HepG2 (cell line): Measurements from ENCODE around the gene CNIH4. TPM values are rescaled to one million over a fixed set of nuclear protein-coding genes. Genes with fewer than 3 reads are reported as not detected.

Experiments
- ATF1 ChIP-seq: IDR thresholded peaks from 2 replicates; pipeline ENCODE4 v1.6.1; 2016; ENCODE audit warnings: mild to moderate bottlenecking, control low read depth
- CREB1 ChIP-seq, 2 experiments: fragments of 450-650 bp in 1 of 2; IDR thresholded peaks; 2 replicates each; pipeline ENCODE4 v1.6.1; 2016 to 2017; ENCODE audit warnings: control low read depth in 1 of 2, mild to moderate bottlenecking in 1 of 2, missing compliant biosample characterization in 1 of 2, missing genetic modification characterization in 1 of 2
- CREM ChIP-seq, 2 experiments: sonication (generic) in 1 of 2; formaldehyde crosslinking in 1 of 2; IDR thresholded peaks; 2 replicates each; pipeline versions ENCODE4 v1.4.0 to v1.6.1; 2016 to 2020; ENCODE audit warnings: antibody characterized with exemption in 1 of 2, mild to moderate bottlenecking in 1 of 2, missing genetic modification reagents in 1 of 2
- DMAP1 ChIP-seq: IDR thresholded peaks from 2 replicates; pipeline ENCODE4 v1.6.1; 2016
- E2F1 ChIP-seq: sonication (generic); formaldehyde crosslinking; IDR thresholded peaks from 2 replicates; pipeline ENCODE4 v1.5.0; 2020; ENCODE audit warnings: missing genetic modification reagents
- GABPB1 ChIP-seq: IDR thresholded peaks from 2 replicates; pipeline ENCODE4 v1.6.1; 2016; ENCODE audit warnings: mild to moderate bottlenecking, missing genetic modification reagents, moderate library complexity, missing compliant biosample characterization
- GMEB2 ChIP-seq: IDR thresholded peaks from 2 replicates; pipeline ENCODE4 v1.6.1; 2016; ENCODE audit warnings: missing biosample characterization, missing genetic modification reagents, low read depth
- IRF2 ChIP-seq: IDR thresholded peaks from 2 replicates; pipeline ENCODE4 v1.6.1; 2018; ENCODE audit warnings: missing genetic modification reagents, missing compliant biosample characterization
- MXD4 ChIP-seq: IDR thresholded peaks from 2 replicates; pipeline ENCODE4 v1.6.1; 2016; ENCODE audit warnings: mild to moderate bottlenecking, missing biosample characterization, missing genetic modification reagents
- PRDM15 ChIP-seq: sonication (generic); formaldehyde crosslinking; IDR thresholded peaks from 2 replicates; pipeline ENCODE4 v1.4.0; 2020; ENCODE audit warnings: missing genetic modification reagents
- TCF7 ChIP-seq: sonication (generic); IDR thresholded peaks from 2 replicates; pipeline ENCODE4 v1.6.1; 2016; ENCODE audit warnings: antibody characterized with exemption, low read depth
- TEAD3 ChIP-seq: optimal IDR thresholded peaks from 2 replicates; pipeline ENCODE3; 2016; ENCODE audit warnings: borderline replicate concordance
- ZBTB49 ChIP-seq: sonication (generic); formaldehyde crosslinking; IDR thresholded peaks from 2 replicates; pipeline ENCODE4 v1.4.0; 2020; ENCODE audit warnings: missing genetic modification reagents, borderline replicate concordance
- ZBTB8A ChIP-seq: sonication (generic); formaldehyde crosslinking; IDR thresholded peaks from 2 replicates; pipeline ENCODE4 v1.4.0; 2020; ENCODE audit warnings: mild to moderate bottlenecking, low read depth, missing genetic modification reagents, borderline replicate concordance
- ZNF672 ChIP-seq: sonication (generic); formaldehyde crosslinking; IDR thresholded peaks from 2 replicates; pipeline ENCODE4 v1.8.1; 2022; ENCODE audit warnings: missing genetic modification reagents
- ZNF740 ChIP-seq: sonication (generic); formaldehyde crosslinking; IDR thresholded peaks from 2 replicates; pipeline ENCODE4 v1.4.0; 2020; ENCODE audit warnings: missing genetic modification reagents
- ZNF777 ChIP-seq: sonication (generic); formaldehyde crosslinking; IDR thresholded peaks from 2 replicates; pipeline ENCODE4 v1.4.0; 2020; ENCODE audit warnings: missing genetic modification reagents
- ZNF883 ChIP-seq: sonication (generic); formaldehyde crosslinking; IDR thresholded peaks from 2 replicates; pipeline ENCODE4 v1.5.1; 2020; ENCODE audit warnings: mild to moderate bottlenecking, missing genetic modification reagents; ENCODE audit errors: not compliant biosample characterization
- ZSCAN31 ChIP-seq: sonication (generic); formaldehyde crosslinking; IDR thresholded peaks from 2 replicates; pipeline ENCODE4 v1.5.0; 2020; ENCODE audit warnings: low read depth, mild to moderate bottlenecking, missing genetic modification reagents
- polyA plus RNA-seq, 8 experiments: library from polyadenylated mRNA; depleted of rRNA in 3 of 8; stranded (reverse) in 7 of 8; unstranded in 1 of 8; fragments of >200 nt; fragmentation: Illumina TruSeq in 4 of 8; extraction: Trizol in 4 of 8; gene quantifications; 2 replicates each; pipeline versions ENCODE4 v1.2.1 to v1.2.3, GENCODE V29; 2011 to 2016; ENCODE audit warnings: low read depth in 4 of 8, missing spikeins in 1 of 8, mixed read lengths in 1 of 8; ENCODE audit not compliant: insufficient read depth in 1 of 8
- total RNA-seq, 5 experiments: library from RNA; depleted of rRNA; stranded (reverse); fragments of >200 nt; fragmentation: Illumina TruSeq; extraction: Trizol; gene quantifications; 2 replicates each; pipeline ENCODE4 v1.2.3, GENCODE V29; 2016; ENCODE audit warnings: low read depth in 1 of 5

Gene CNIH4
- total and polyA plus RNA-seq, 2 of the 13 experiments (the other 11 are each of a cell fraction or from before 2014, with no cell fraction given): 51.8 to 52.9 TPM

- TF ChIP-seq E2F1 (CRISPR knock-in tag) (0 out of 2 replicates have a peak, but pooled peaks have one; percentile 46), MXD4 (CRISPR knock-in tag) (peak; percentile 46; the same call in 1 of the 2 replicates), ATF1 (CRISPR knock-in tag) (peak; percentile 59; the same call in 1 of the 2 replicates), CREM (IDR thresholded peaks at IDR 0.05) (peak; percentile 96), CREM (CRISPR knock-in tag; IDR thresholded peaks at IDR 0.05) (no peak), IRF2 (peak; percentile 88), TCF7 (no peak), ZNF740 (CRISPR knock-in tag) (no peak), ZSCAN31 (CRISPR knock-in tag) (peak; percentile 57; the same call in 1 of the 2 replicates), ZNF777 (CRISPR knock-in tag) (peak; percentile 94), DMAP1 (CRISPR knock-in tag) (peak; percentile 49), PRDM15 (CRISPR knock-in tag) (0 out of 2 replicates have a peak, but pooled peaks have one; percentile 19), GABPB1 (CRISPR knock-in tag) (peak; percentile 85), ZBTB49 (CRISPR knock-in tag) (no peak), ZBTB8A (CRISPR knock-in tag) (0 out of 2 replicates have a peak, but pooled peaks have one; percentile 65), ZNF672 (CRISPR knock-in tag) (no peak), TEAD3 (CRISPR knock-in tag) (peak; percentile 17), ZNF883 (CRISPR knock-in tag) (peak; percentile 82), CREB1 (IDR thresholded peaks at IDR 0.05) (0 out of 2 replicates have a peak, but pooled peaks have one; percentile 24), CREB1 (CRISPR knock-in tag; IDR thresholded peaks at IDR 0.05) (peak; percentile 90), GMEB2 (CRISPR knock-in tag) (peak; percentile 45; the same call in 1 of the 2 replicates)
Measured at GRCh38 chr1:224356685-224357625, at the start of gene CNIH4 (continued).
